Trophoblast cell (in vitro differentiated cells and primary cell): ENCODE measurements around the gene ARL8B.

Source experiments
- DNase-seq, 2 donors: peaks; one replicate each; pipeline ENCODE4 v3.0.0-alpha.2; 2016
- H2AFZ ChIP-seq: 2 replicates; pipeline ENCODE4 v1.6.1; 2013; ENCODE audit warnings: low read length, moderate library complexity, mild to moderate bottlenecking; ENCODE audit not compliant: insufficient read depth, poor library complexity
- H2AK5ac ChIP-seq: 2 replicates; pipeline ENCODE4 v1.6.1; 2013; ENCODE audit warnings: mild to moderate bottlenecking, low read length
- H2BK120ac ChIP-seq: 2 replicates; pipeline ENCODE4 v1.6.1; 2013; ENCODE audit warnings: low read length, mild to moderate bottlenecking, moderate library complexity; ENCODE audit not compliant: insufficient read depth, poor library complexity
- H2BK12ac ChIP-seq: 2 replicates; pipeline ENCODE4 v1.6.1; 2013; ENCODE audit warnings: mild to moderate bottlenecking, low read length, moderate library complexity
- H2BK5ac ChIP-seq: 2 replicates; pipeline ENCODE4 v1.6.1; 2013; ENCODE audit warnings: low read length, low read depth, moderate library complexity, mild to moderate bottlenecking; ENCODE audit not compliant: poor library complexity
- H3K14ac ChIP-seq: 2 replicates; pipeline ENCODE4 v1.6.1; 2013; ENCODE audit warnings: mild to moderate bottlenecking, low read length
- H3K18ac ChIP-seq: 2 replicates; pipeline ENCODE4 v1.6.1; 2013; ENCODE audit warnings: mild to moderate bottlenecking, low read length
- H3K23ac ChIP-seq: 2 replicates; pipeline ENCODE4 v1.6.1; 2013; ENCODE audit warnings: low read length
- H3K27ac ChIP-seq: 2 replicates; pipeline ENCODE4 v1.5.1; 2013; ENCODE audit warnings: low read depth, mild to moderate bottlenecking, inconsistent platforms, low read length, moderate library complexity
- H3K27me3 ChIP-seq: 2 replicates; pipeline ENCODE4 v1.6.1; 2013; ENCODE audit warnings: inconsistent platforms, mild to moderate bottlenecking, low read length, moderate library complexity; ENCODE audit not compliant: insufficient read depth
- H3K36me3 ChIP-seq, 2 experiments: 1 replicate in 1 of 2; 2 replicates in 1 of 2; pipeline ENCODE4 v1.6.1; 2013; ENCODE audit warnings: low read length in 2 of 2, mild to moderate bottlenecking in 2 of 2, moderate library complexity in 1 of 2; ENCODE audit not compliant: insufficient read depth in 2 of 2, control insufficient read depth in 1 of 2
- H3K4ac ChIP-seq: 2 replicates; pipeline ENCODE4 v1.6.1; 2013; ENCODE audit warnings: low read depth, mild to moderate bottlenecking, low read length, moderate library complexity
- H3K4me1 ChIP-seq, 2 experiments: 1 replicate in 1 of 2; 2 replicates in 1 of 2; pipeline ENCODE4 v1.6.1; 2013; ENCODE audit warnings: low read length in 2 of 2, mild to moderate bottlenecking in 2 of 2, moderate library complexity in 1 of 2; ENCODE audit not compliant: insufficient read depth in 2 of 2, control insufficient read depth in 1 of 2
- H3K4me2 ChIP-seq: 2 replicates; pipeline ENCODE4 v1.6.1; 2013; ENCODE audit warnings: inconsistent platforms, mild to moderate bottlenecking, low read length, moderate library complexity
- H3K4me3 ChIP-seq: 2 replicates; pipeline ENCODE4 v1.5.1; 2013; ENCODE audit warnings: mild to moderate bottlenecking, low read depth, low read length, inconsistent platforms
- H3K79me1 ChIP-seq: one replicate; pipeline ENCODE4 v1.6.1; 2013; ENCODE audit warnings: low read length
- H3K79me2 ChIP-seq: 2 replicates; pipeline ENCODE4 v1.6.1; 2013; ENCODE audit warnings: low read length, mild to moderate bottlenecking; ENCODE audit not compliant: control insufficient read depth, insufficient read depth, poor library complexity
- H3K9ac ChIP-seq: 2 replicates; pipeline ENCODE4 v1.6.1; 2013; ENCODE audit warnings: mild to moderate bottlenecking, low read length
- H3K9me3 ChIP-seq: 2 replicates; pipeline ENCODE4 v1.6.1; 2013; ENCODE audit warnings: low read depth, mild to moderate bottlenecking, control low read depth, inconsistent platforms, low read length; ENCODE audit not compliant: insufficient read depth
- H4K12ac ChIP-seq: 2 replicates; pipeline ENCODE4 v1.6.1; 2013; ENCODE audit warnings: low read depth, mild to moderate bottlenecking, low read length, moderate library complexity
- H4K8ac ChIP-seq: 2 replicates; pipeline ENCODE4 v1.6.1; 2013; ENCODE audit warnings: low read depth, mild to moderate bottlenecking, low read length, moderate library complexity
- H4K91ac ChIP-seq: one replicate; pipeline ENCODE4 v1.6.1; 2013; ENCODE audit warnings: low read depth, mild to moderate bottlenecking, low read length, moderate library complexity
- WGBS: extraction: QIAGEN DNeasy Blood & Tissue Kit; methylation state at CpG from one replicate; pipeline ENCODE4 v1.1.7; 2013; ENCODE audit warnings: missing lambda C conversion rate; ENCODE audit not compliant: insufficient read length, insufficient coverage; ENCODE audit errors: extremely low coverage; 5-methylcytosine and 5-hydroxymethylcytosine counted together

The ARL8B gene

DNA sequence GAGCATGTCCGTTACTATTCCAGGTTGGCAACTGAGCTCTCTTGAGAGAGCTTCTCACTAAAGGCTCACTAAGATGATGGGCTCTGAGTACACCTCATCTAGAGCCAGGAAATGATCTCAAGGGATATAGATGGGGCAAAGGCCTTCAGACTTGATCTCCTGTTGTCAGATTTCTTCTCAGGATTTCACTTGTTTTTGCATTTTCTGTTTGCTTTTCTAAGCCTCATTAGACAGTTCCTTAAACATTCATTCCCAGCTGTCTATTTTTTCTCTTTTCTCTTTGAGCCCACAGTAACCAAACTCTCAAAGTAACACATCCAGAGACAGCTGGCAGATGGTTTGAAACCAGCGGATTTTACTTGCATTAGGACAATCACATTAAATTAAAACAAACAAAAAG is 28.4 kb upstream of the ARL8B start:
- H4K8ac ChIP-seq: no peak overlapping the region
- H3K14ac ChIP-seq: no peak overlapping the region
- H3K27me3 ChIP-seq: peaks cover 4% of the 10 kb centered on the region
- no peaks in the 10 kb centered on the region for H3K79me1 ChIP-seq
- H2AFZ ChIP-seq: no peak overlapping the region
- H3K36me3 ChIP-seq: no peaks in the 10 kb centered on the region
- H3K4me2 ChIP-seq: no peak overlapping the region
- no peak overlapping the region for H2BK120ac ChIP-seq
- no peak overlapping the region for H2BK5ac ChIP-seq
- H3K27ac ChIP-seq: no peak overlapping the region
- H3K4me1 ChIP-seq: no peaks in the 10 kb centered on the region
- no peak overlapping the region for H4K12ac ChIP-seq
- H3K18ac ChIP-seq: no peak overlapping the region
- no peaks in the 10 kb centered on the region for H3K9me3 ChIP-seq
- H3K9ac ChIP-seq: no peak overlapping the region
- H4K91ac ChIP-seq: no peak overlapping the region
- H2AK5ac ChIP-seq: no peak overlapping the region
- H3K79me2 ChIP-seq: no peaks in the 10 kb centered on the region
- no peak for DNase-seq
- H3K4me3 ChIP-seq: no peak overlapping the region
- no peak overlapping the region for H3K4ac ChIP-seq
- no CpG with 5 or more reads among the region's 2 CpGs for WGBS
- no peak overlapping the region for H3K23ac ChIP-seq
- no peak overlapping the region for H2BK12ac ChIP-seq

DNA sequence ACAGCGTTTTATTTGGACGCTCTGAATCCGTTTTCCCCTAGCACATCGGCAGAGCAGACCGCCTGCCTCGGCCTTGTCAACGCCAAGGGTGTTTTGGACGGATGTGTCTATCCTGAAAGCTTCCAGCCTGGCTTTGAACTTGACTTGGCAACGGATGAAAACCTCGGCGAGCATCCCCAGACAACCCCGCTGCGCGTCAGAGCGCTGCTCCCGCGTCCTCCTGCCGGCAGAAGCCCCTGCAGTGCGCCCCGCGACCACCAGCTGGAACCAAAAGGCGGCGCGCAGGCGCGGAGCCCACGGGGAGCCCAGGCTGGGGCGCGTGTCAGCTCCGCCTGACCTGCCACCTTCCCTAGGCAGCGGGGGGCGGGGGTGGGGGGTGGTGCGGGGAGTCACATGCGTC is 26.2 kb upstream of the ARL8B start:
- Histone ChIP-seq H3K79me2 (no peaks in the 10 kb centered on the region), H4K8ac (no peak overlapping the region), H3K23ac (no peak overlapping the region), H3K4me3 (no peak overlapping the region), H3K9ac (no peak overlapping the region), H3K14ac (no peak overlapping the region), H4K91ac (no peak overlapping the region), H3K79me1 (no peaks in the 10 kb centered on the region), H3K27me3 (peaks cover 4% of the 10 kb centered on the region), H3K4me2 (peak overlapping the region; percentile 33), H3K9me3 (no peaks in the 10 kb centered on the region), H3K18ac (no peak overlapping the region), H2AK5ac (no peak overlapping the region), H2BK12ac (no peak overlapping the region), H2BK5ac (no peak overlapping the region), H3K27ac (no peak overlapping the region), H3K4me1 (no peaks in the 10 kb centered on the region), H4K12ac (no peak overlapping the region), H2BK120ac (no peak overlapping the region), H3K4ac (no peak overlapping the region), H3K36me3 (no peaks in the 10 kb centered on the region), H2AFZ (peak overlapping the region; percentile 46)
- WGBS: no CpG with 5 or more reads among the region's 34 CpGs
- DNase-seq: no peak

DNA sequence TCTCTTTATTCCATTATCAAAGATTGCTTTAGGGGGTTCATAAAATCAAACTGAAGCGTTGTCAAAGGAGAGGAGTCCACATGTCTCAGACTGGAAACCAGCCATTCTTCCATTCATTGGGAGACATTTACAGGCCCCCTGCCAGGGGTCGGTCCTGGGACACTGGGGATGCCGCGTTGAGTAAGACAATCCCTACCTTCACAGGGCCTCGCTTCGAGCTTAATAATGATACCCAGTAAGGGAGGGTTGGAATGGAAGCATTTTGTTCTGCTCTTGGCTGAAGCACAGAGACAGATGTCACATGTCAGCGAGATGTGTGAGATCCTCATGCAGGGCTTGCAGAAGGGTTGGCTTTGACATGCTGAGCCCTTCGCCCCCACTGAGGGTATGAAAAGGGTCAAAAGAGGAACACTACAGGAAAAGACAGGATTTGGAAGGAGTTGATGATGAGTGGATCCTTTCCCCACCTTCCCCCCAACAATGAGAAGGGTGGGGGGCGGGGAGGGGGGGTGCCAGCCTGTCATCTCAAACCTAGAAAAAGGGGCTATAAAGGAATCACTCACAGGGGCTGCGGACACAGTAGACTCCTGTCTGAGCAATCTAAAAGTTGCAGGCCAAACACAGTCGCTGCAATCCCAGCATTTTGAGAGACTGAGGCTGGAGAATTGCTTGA is 25.6 kb upstream of the ARL8B start:
- Histone ChIP-seq H2AFZ (no peak overlapping the region), H3K23ac (no peak overlapping the region), H3K4me3 (no peak overlapping the region), H3K4me1 (no peaks in the 10 kb centered on the region), H3K9ac (no peak overlapping the region), H3K79me1 (no peaks in the 10 kb centered on the region), H3K14ac (no peak overlapping the region), H4K91ac (no peak overlapping the region), H3K18ac (no peak overlapping the region), H3K27me3 (peaks cover 4% of the 10 kb centered on the region), H2BK12ac (no peak overlapping the region), H3K9me3 (no peaks in the 10 kb centered on the region), H4K8ac (no peak overlapping the region), H3K4me2 (no peak overlapping the region), H2BK120ac (no peak overlapping the region), H4K12ac (no peak overlapping the region), H2AK5ac (no peak overlapping the region), H3K27ac (no peak overlapping the region), H3K4ac (no peak overlapping the region), H3K36me3 (no peaks in the 10 kb centered on the region), H2BK5ac (no peak overlapping the region), H3K79me2 (no peaks in the 10 kb centered on the region)
- no peak for DNase-seq
- no CpG with 5 or more reads among the region's 11 CpGs for WGBS

DNA sequence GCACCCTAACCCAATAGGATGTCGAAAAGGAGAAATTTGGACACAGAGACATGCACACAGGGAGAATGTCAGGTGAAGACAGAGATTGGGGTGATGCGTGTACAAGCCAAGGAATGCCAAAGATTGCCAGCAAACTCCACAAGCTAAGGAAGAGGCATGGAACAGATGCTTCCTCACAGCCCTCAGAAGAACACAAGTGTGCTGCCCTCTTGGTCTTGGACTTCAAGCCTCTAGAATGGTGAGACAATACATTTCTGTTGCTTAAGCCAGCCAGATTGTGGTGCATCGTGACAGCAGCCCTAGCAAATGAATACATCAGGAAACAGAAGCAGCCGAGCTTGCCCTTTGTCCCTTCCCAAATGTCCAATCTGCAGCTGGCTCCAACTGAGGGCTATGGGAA is 23.7 kb upstream of the ARL8B start:
- no peak overlapping the region for H3K18ac ChIP-seq
- DNase-seq: no peak
- H2BK120ac ChIP-seq: no peak overlapping the region
- no CpG with 5 or more reads among the region's 4 CpGs for WGBS
- no peak overlapping the region for H3K4me2 ChIP-seq
- peaks cover 4% of the 10 kb centered on the region for H3K27me3 ChIP-seq
- H3K14ac ChIP-seq: no peak overlapping the region
- H3K36me3 ChIP-seq: no peaks in the 10 kb centered on the region
- no peaks in the 10 kb centered on the region for H3K79me2 ChIP-seq
- no peaks in the 10 kb centered on the region for H3K79me1 ChIP-seq
- H4K91ac ChIP-seq: no peak overlapping the region
- no peak overlapping the region for H4K12ac ChIP-seq
- no peak overlapping the region for H3K9ac ChIP-seq
- H4K8ac ChIP-seq: no peak overlapping the region
- H3K27ac ChIP-seq: no peak overlapping the region
- no peak overlapping the region for H2AK5ac ChIP-seq
- H2BK5ac ChIP-seq: no peak overlapping the region
- H3K4ac ChIP-seq: no peak overlapping the region
- H3K9me3 ChIP-seq: no peaks in the 10 kb centered on the region
- no peak overlapping the region for H3K23ac ChIP-seq
- no peaks in the 10 kb centered on the region for H3K4me1 ChIP-seq
- H2BK12ac ChIP-seq: no peak overlapping the region
- no peak overlapping the region for H3K4me3 ChIP-seq
- no peak overlapping the region for H2AFZ ChIP-seq
